ENCODE data around the gene CASK.
"Not testable (repeated sequence)": the region's sequence is repeated elsewhere in the genome, so short reads cannot be mapped to it uniquely, and the experiment has no call there.

The CASK gene

DNA sequence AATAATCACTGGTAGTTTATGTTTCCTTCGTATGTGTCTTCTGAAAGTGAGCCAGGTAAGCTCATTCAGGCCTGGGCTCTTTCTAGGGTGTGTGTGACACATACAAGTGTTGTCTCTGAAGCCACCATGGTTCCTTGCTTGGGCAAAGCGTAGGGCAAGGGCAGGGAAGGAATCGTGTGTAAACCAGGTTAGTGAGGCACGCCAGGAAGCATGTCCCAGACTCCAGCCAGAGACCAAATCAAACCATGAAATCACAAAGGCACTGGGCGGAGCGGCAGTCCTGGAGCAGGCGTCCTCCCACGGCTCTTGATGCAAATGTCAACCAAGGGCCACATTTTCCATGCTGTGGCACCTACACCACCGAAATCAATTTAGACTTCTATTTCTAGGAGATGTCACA is 409.2 kb downstream of the CASK start:
- TF ChIP-seq, protein P1, sequence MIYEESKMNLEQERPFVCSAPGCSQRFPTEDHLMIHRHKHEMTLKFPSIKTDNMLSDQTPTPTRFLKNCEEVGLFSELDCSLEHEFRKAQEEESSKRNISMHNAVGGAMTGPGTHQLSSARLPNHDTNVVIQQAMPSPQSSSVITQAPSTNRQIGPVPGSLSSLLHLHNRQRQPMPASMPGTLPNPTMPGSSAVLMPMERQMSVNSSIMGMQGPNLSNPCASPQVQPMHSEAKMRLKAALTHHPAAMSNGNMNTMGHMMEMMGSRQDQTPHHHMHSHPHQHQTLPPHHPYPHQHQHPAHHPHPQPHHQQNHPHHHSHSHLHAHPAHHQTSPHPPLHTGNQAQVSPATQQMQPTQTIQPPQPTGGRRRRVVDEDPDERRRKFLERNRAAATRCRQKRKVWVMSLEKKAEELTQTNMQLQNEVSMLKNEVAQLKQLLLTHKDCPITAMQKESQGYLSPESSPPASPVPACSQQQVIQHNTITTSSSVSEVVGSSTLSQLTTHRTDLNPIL (CRISPR knock-in tag; IDR thresholded peaks at IDR 0.05; ENCODE audit: low read depth): no peak
- TF ChIP-seq, protein P2, sequence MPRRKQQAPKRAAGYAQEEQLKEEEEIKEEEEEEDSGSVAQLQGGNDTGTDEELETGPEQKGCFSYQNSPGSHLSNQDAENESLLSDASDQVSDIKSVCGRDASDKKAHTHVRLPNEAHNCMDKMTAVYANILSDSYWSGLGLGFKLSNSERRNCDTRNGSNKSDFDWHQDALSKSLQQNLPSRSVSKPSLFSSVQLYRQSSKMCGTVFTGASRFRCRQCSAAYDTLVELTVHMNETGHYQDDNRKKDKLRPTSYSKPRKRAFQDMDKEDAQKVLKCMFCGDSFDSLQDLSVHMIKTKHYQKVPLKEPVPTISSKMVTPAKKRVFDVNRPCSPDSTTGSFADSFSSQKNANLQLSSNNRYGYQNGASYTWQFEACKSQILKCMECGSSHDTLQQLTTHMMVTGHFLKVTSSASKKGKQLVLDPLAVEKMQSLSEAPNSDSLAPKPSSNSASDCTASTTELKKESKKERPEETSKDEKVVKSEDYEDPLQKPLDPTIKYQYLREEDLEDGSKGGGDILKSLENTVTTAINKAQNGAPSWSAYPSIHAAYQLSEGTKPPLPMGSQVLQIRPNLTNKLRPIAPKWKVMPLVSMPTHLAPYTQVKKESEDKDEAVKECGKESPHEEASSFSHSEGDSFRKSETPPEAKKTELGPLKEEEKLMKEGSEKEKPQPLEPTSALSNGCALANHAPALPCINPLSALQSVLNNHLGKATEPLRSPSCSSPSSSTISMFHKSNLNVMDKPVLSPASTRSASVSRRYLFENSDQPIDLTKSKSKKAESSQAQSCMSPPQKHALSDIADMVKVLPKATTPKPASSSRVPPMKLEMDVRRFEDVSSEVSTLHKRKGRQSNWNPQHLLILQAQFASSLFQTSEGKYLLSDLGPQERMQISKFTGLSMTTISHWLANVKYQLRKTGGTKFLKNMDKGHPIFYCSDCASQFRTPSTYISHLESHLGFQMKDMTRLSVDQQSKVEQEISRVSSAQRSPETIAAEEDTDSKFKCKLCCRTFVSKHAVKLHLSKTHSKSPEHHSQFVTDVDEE (CRISPR knock-in tag; IDR thresholded peaks at IDR 0.05): no peak
- TF ChIP-seq PPARA (CRISPR knock-in tag; IDR thresholded peaks at IDR 0.05; ENCODE audit: borderline replicate concordance) (no peak), TCF4 (CRISPR knock-in tag; IDR thresholded peaks at IDR 0.05; ENCODE audit: borderline replicate concordance) (no peak), OSR1 (CRISPR knock-in tag; IDR thresholded peaks at IDR 0.05) (no peak), CSDC2 (CRISPR knock-in tag; IDR thresholded peaks at IDR 0.05) (no peak), ZC3H10 (CRISPR knock-in tag; IDR thresholded peaks at IDR 0.05) (no peak), ZNF70 (CRISPR knock-in tag; IDR thresholded peaks at IDR 0.05) (no peak), ZFP3 (CRISPR knock-in tag; IDR thresholded peaks at IDR 0.05) (no peak), RARB (CRISPR knock-in tag; IDR thresholded peaks at IDR 0.05) (no peak), ISL1 (CRISPR knock-in tag; IDR thresholded peaks at IDR 0.05) (no peak), TOX (CRISPR knock-in tag; IDR thresholded peaks at IDR 0.05; ENCODE audit: borderline replicate concordance) (no peak), ZFP30 (CRISPR knock-in tag; IDR thresholded peaks at IDR 0.05) (no peak), ZNF8 (CRISPR knock-in tag; IDR thresholded peaks at IDR 0.05) (no peak), ARNTL (CRISPR knock-in tag; IDR thresholded peaks at IDR 0.05; ENCODE audit: borderline replicate concordance, low read depth) (no peak), SNAI2 (CRISPR knock-in tag; IDR thresholded peaks at IDR 0.05) (no peak), GLIS3 (CRISPR knock-in tag; IDR thresholded peaks at IDR 0.05) (no peak)
- TF ChIP-seq, protein P3, sequence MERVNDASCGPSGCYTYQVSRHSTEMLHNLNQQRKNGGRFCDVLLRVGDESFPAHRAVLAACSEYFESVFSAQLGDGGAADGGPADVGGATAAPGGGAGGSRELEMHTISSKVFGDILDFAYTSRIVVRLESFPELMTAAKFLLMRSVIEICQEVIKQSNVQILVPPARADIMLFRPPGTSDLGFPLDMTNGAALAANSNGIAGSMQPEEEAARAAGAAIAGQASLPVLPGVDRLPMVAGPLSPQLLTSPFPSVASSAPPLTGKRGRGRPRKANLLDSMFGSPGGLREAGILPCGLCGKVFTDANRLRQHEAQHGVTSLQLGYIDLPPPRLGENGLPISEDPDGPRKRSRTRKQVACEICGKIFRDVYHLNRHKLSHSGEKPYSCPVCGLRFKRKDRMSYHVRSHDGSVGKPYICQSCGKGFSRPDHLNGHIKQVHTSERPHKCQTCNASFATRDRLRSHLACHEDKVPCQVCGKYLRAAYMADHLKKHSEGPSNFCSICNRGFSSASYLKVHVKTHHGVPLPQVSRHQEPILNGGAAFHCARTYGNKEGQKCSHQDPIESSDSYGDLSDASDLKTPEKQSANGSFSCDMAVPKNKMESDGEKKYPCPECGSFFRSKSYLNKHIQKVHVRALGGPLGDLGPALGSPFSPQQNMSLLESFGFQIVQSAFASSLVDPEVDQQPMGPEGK (CRISPR knock-in tag; IDR thresholded peaks at IDR 0.05; ENCODE audit: borderline replicate concordance): no peak
- TF ChIP-seq, protein P4, sequence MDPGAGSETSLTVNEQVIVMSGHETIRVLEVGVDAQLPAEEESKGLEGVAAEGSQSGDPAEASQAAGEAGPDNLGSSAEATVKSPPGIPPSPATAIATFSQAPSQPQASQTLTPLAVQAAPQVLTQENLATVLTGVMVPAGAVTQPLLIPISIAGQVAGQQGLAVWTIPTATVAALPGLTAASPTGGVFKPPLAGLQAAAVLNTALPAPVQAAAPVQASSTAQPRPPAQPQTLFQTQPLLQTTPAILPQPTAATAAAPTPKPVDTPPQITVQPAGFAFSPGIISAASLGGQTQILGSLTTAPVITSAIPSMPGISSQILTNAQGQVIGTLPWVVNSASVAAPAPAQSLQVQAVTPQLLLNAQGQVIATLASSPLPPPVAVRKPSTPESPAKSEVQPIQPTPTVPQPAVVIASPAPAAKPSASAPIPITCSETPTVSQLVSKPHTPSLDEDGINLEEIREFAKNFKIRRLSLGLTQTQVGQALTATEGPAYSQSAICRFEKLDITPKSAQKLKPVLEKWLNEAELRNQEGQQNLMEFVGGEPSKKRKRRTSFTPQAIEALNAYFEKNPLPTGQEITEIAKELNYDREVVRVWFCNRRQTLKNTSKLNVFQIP (CRISPR knock-in tag; IDR thresholded peaks at IDR 0.05; ENCODE audit: borderline replicate concordance, low read depth): no peak
- TF ChIP-seq, protein P5, sequence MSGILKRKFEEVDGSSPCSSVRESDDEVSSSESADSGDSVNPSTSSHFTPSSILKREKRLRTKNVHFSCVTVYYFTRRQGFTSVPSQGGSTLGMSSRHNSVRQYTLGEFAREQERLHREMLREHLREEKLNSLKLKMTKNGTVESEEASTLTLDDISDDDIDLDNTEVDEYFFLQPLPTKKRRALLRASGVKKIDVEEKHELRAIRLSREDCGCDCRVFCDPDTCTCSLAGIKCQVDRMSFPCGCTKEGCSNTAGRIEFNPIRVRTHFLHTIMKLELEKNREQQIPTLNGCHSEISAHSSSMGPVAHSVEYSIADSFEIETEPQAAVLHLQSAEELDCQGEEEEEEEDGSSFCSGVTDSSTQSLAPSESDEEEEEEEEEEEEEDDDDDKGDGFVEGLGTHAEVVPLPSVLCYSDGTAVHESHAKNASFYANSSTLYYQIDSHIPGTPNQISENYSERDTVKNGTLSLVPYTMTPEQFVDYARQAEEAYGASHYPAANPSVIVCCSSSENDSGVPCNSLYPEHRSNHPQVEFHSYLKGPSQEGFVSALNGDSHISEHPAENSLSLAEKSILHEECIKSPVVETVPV (CRISPR knock-in tag; IDR thresholded peaks at IDR 0.05): no peak
- ATAC-seq: no peak

DNA sequence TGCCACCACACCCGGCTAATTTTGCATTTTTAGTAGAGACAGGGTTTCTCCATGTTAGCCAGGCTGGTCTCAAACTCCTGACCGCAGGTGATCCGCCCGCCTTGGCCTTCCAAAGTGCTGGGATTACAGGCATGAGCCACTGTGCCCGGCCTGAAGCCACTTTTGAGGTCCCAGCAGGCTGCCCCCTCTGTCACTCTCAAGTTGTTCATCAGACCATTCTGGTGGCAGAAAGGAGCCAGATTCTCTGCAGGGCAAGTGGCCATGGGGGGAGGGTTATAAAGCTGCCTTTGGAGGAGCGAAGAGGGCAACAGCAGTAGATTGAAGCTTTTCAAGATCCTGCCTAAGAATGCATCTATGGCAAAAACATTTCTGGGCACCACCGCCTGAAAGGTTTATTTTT is 410.5 kb downstream of the CASK start:
- not testable (repeated sequence) for ATAC-seq

DNA sequence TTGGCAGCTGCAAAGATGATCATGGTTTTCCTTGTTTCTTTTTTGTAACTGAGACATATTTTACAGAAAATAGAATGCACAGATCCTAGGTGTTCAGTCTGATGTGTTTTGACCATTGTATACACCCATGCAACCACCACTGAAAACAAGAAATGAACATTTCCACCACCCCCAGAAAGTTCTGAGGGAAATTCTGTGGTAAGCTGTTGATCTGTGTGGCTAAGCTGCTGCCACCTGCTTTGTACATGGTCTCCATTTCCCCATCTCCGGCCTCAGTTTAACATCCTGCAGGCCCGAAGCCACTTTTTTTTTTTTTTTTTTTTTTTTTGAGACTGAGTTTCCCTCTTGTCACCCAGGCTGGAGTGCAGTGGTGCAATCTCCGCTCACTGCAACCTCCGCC is 411.0 kb downstream of the CASK start:
- ATAC-seq: no peak
- TF ChIP-seq ZC3H10 (CRISPR knock-in tag; IDR thresholded peaks at IDR 0.05): no peak
- TF ChIP-seq ZFP30 (CRISPR knock-in tag; IDR thresholded peaks at IDR 0.05): no peak
- no peak for TF ChIP-seq GLIS3 (CRISPR knock-in tag; IDR thresholded peaks at IDR 0.05)
- no peak for TF ChIP-seq TCF4 (CRISPR knock-in tag; IDR thresholded peaks at IDR 0.05; ENCODE audit: borderline replicate concordance)
- TF ChIP-seq, protein P4 (CRISPR knock-in tag; IDR thresholded peaks at IDR 0.05; ENCODE audit: borderline replicate concordance, low read depth): no peak
- TF ChIP-seq ZNF8 (CRISPR knock-in tag; IDR thresholded peaks at IDR 0.05): no peak
- no peak for TF ChIP-seq PPARA (CRISPR knock-in tag; IDR thresholded peaks at IDR 0.05; ENCODE audit: borderline replicate concordance)
- TF ChIP-seq, protein P5 (CRISPR knock-in tag; IDR thresholded peaks at IDR 0.05): no peak
- no peak for TF ChIP-seq BACH2 (CRISPR knock-in tag; IDR thresholded peaks at IDR 0.05; ENCODE audit: borderline replicate concordance)
- TF ChIP-seq ZNF565 (CRISPR knock-in tag; conservative IDR thresholded peaks at IDR 0.05; ENCODE audit: low read depth): no peak
- TF ChIP-seq, protein P3 (CRISPR knock-in tag; IDR thresholded peaks at IDR 0.05; ENCODE audit: borderline replicate concordance): no peak
- TF ChIP-seq SNAI2 (CRISPR knock-in tag; IDR thresholded peaks at IDR 0.05): no peak
- TF ChIP-seq ZFP3 (CRISPR knock-in tag; IDR thresholded peaks at IDR 0.05): no peak
- no peak for TF ChIP-seq ISL1 (CRISPR knock-in tag; IDR thresholded peaks at IDR 0.05)

All from SK-N-SH treated with all-trans-retinoic acid at 6 μM for 48 hours (cell line).